ENCODE measurements around the gene CA10. TPM values are rescaled to one million over a fixed set of nuclear protein-coding genes. Genes with fewer than 3 reads are reported as not detected.
A peak's percentile ranks its signal among the peaks of the same experiment; 100 is the strongest.

The CA10 gene
- total RNA-seq, 1 experiment from 2014 or later = not detected

DNA sequence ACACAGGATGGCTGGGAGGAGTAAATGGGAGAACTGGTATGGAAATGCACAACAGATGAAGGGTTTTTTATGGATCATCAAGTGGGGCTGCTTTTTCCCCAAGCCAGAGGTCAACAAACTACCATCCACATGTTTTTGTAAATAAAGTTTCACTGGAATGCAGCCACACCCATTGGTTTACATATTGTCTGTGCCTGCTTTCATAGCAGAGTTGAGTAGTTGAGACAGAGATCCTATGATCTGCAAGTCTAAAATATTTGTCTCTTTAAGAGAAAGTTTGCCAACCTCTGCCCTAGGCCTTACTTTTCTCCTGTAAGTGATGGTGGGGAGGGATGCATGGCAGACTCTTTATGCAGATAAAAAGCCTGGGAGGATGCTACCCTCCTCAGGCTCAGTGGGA is 341.4 kb downstream of the CA10 start:
- DNase-seq = no peak
- peaks cover 45% of the 10 kb centered on the region for H3K4me1 Mint-ChIP-seq (ENCODE audit: low read depth, unreplicated experiment)
- intact Hi-C loops (cut with micrococcal nuclease; ENCODE audit: unreplicated experiment) = no loop called here
- no peak overlapping the region for H3K27ac Mint-ChIP-seq (ENCODE audit: unreplicated experiment)
- BruUV-seq (replicated peaks) = no TSS peak
- H3K27me3 Mint-ChIP-seq (ENCODE audit: unreplicated experiment) = peaks cover 13% of the 10 kb centered on the region
- no peaks in the 10 kb centered on the region for H3K36me3 Mint-ChIP-seq (ENCODE audit: insufficient read depth, unreplicated experiment)
- H3K9me3 Mint-ChIP-seq (ENCODE audit: low read depth, unreplicated experiment) = no peaks in the 10 kb centered on the region
- CTCF ChIA-PET = interaction anchor here (1.4 kb wide), 1 partner anchor 53 kb away, joined by 3 read pairs; no protein-coding TSS in a partner anchor
- no peak overlapping the region for H3K4me3 Mint-ChIP-seq (ENCODE audit: low read depth, unreplicated experiment)
- TF ChIP-seq, protein P1, sequence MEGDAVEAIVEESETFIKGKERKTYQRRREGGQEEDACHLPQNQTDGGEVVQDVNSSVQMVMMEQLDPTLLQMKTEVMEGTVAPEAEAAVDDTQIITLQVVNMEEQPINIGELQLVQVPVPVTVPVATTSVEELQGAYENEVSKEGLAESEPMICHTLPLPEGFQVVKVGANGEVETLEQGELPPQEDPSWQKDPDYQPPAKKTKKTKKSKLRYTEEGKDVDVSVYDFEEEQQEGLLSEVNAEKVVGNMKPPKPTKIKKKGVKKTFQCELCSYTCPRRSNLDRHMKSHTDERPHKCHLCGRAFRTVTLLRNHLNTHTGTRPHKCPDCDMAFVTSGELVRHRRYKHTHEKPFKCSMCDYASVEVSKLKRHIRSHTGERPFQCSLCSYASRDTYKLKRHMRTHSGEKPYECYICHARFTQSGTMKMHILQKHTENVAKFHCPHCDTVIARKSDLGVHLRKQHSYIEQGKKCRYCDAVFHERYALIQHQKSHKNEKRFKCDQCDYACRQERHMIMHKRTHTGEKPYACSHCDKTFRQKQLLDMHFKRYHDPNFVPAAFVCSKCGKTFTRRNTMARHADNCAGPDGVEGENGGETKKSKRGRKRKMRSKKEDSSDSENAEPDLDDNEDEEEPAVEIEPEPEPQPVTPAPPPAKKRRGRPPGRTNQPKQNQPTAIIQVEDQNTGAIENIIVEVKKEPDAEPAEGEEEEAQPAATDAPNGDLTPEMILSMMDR (IDR thresholded peaks at IDR 0.05; ENCODE audit: unreplicated experiment) = no peak

DNA sequence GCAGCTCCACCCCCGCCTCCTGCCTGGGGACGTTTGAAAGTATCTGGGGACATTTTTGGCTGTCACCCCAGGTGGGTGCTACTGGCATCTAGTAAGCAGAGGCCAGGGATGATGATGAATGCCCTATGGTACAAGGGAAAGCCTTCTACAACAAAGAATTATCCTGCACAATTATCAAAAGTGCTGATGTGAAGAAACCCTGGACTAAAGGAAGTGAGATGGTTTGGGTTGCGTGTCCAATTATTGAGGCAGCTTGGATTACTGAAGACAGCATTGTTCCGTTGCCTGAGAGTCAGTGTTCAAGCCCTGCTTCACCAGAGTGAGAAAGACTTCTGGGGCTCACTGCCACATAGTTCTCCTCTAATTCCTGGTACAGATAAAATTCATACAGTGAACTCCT is 343.4 kb downstream of the CA10 start:
- TF ChIP-seq, protein P1 (IDR thresholded peaks at IDR 0.05; ENCODE audit: unreplicated experiment) = no peak
- no peak overlapping the region for H3K4me3 Mint-ChIP-seq (ENCODE audit: low read depth, unreplicated experiment)
- H3K9me3 Mint-ChIP-seq (ENCODE audit: low read depth, unreplicated experiment) = no peaks in the 10 kb centered on the region
- intact Hi-C loops (cut with micrococcal nuclease; ENCODE audit: unreplicated experiment) = no loop called here
- peak overlapping the region; percentile 24 for H3K27ac Mint-ChIP-seq (ENCODE audit: unreplicated experiment)
- H3K4me1 Mint-ChIP-seq (ENCODE audit: low read depth, unreplicated experiment) = peaks cover 31% of the 10 kb centered on the region
- DNase-seq = no peak
- no peaks in the 10 kb centered on the region for H3K36me3 Mint-ChIP-seq (ENCODE audit: insufficient read depth, unreplicated experiment)
- no TSS peak for BruUV-seq (replicated peaks)
- CTCF ChIA-PET = no interaction called here
- H3K27me3 Mint-ChIP-seq (ENCODE audit: unreplicated experiment) = peaks cover 10% of the 10 kb centered on the region

DNA sequence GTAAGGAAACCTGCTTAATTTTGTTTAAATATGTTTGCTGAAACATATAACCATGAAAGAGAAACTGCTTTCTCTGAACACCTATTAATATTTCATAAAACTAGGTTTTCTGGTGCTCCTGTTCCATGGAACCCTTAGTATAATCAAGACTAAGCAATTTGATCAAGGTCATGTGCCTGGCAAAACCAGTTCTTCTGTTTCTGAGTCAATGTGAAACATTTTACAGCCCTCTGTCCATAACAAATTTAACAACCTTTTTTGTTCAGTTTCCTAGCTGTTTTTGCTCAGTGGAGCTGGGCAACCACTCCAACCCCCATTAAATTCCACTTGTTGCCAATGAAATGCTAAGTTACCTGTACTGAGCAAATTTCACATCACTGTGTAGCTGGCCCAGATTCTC is 344.0 kb downstream of the CA10 start:
- TF ChIP-seq, protein P1 (IDR thresholded peaks at IDR 0.05; ENCODE audit: unreplicated experiment) = no peak
- no TSS peak for BruUV-seq (replicated peaks)
- Mint-ChIP-seq H3K4me3 (ENCODE audit: low read depth, unreplicated experiment) (no peak overlapping the region), H3K27ac (ENCODE audit: unreplicated experiment) (peak overlapping the region; percentile 24), H3K4me1 (ENCODE audit: low read depth, unreplicated experiment) (peaks cover 25% of the 10 kb centered on the region), H3K9me3 (ENCODE audit: low read depth, unreplicated experiment) (no peaks in the 10 kb centered on the region), H3K27me3 (ENCODE audit: unreplicated experiment) (peaks cover 16% of the 10 kb centered on the region), H3K36me3 (ENCODE audit: insufficient read depth, unreplicated experiment) (no peaks in the 10 kb centered on the region)
- intact Hi-C loops (cut with micrococcal nuclease; ENCODE audit: unreplicated experiment) = no loop called here
- DNase-seq = no peak
- CTCF ChIA-PET = no interaction called here

DNA sequence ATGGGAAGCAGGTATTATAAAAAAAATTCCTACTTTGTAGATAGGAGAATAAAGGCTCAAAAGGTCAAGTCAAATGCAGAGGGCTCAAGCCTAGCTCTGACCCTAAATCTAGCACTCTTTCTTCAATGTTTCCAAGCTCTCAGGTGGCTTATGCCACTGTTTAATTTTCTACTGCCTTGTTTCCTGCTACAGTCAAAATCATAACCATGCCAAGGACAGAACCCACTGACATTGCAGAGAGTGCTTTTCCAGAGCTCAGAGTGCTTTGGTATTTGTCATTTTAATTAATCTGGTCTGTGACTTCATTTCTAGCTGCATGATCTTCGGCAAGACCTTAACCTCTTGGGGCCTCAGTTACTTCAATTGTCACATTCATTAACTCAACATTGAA is 344.7 kb downstream of the CA10 start:
- H3K9me3 Mint-ChIP-seq (ENCODE audit: low read depth, unreplicated experiment) = no peaks in the 10 kb centered on the region
- H3K27me3 Mint-ChIP-seq (ENCODE audit: unreplicated experiment) = peaks cover 18% of the 10 kb centered on the region
- CTCF ChIA-PET = no interaction called here
- H3K27ac Mint-ChIP-seq (ENCODE audit: unreplicated experiment) = no peak overlapping the region
- DNase-seq = no peak
- intact Hi-C loops (cut with micrococcal nuclease; ENCODE audit: unreplicated experiment) = no loop called here
- peaks cover 18% of the 10 kb centered on the region for H3K4me1 Mint-ChIP-seq (ENCODE audit: low read depth, unreplicated experiment)
- H3K36me3 Mint-ChIP-seq (ENCODE audit: insufficient read depth, unreplicated experiment) = no peaks in the 10 kb centered on the region
- TF ChIP-seq, protein P1 (IDR thresholded peaks at IDR 0.05; ENCODE audit: unreplicated experiment) = no peak
- no peak overlapping the region for H3K4me3 Mint-ChIP-seq (ENCODE audit: low read depth, unreplicated experiment)
- no TSS peak for BruUV-seq (replicated peaks)

All from Calu3 (cell line).